Measurements from ENCODE around the gene PREX1. TPM values are rescaled to one million over a fixed set of nuclear protein-coding genes. Genes with fewer than 3 reads are reported as not detected.

The PREX1 gene
- polyA plus RNA-seq, 1 donor (not counting 4 experiments of a cell fraction or from before 2014, with no cell fraction given): 0.22 TPM

GRCh38 chr20:48623176-48623905 is 204.5 kb downstream of the PREX1 start:
- H3K79me2 ChIP-seq (ENCODE audit: control insufficient read depth, insufficient read depth, low read length): no peaks in the 10 kb centered on the region
- dilution Hi-C loops (cut with MboI; ENCODE audit: extremely low pct_ligation_motif_present, low sequenced_read_pairs): no loop called here
- H3K4me2 ChIP-seq (ENCODE audit: control insufficient read depth, extremely low read depth, insufficient read depth, low read depth, low read length): no peak overlapping the region
- no peak overlapping the region for H2AFZ ChIP-seq (ENCODE audit: control insufficient read depth, low read length)
- H3K9ac ChIP-seq (ENCODE audit: control insufficient read depth, extremely low read depth, insufficient read depth, low read length): no peak overlapping the region
- FAIRE-seq (no peak), DNase-seq (ENCODE audit: low read depth, low spot score) (no peak)
- no peaks in the 10 kb centered on the region for H4K20me1 ChIP-seq (ENCODE audit: control insufficient read depth, extremely low read depth, insufficient read depth, low read length)
- H3K27me3 ChIP-seq (ENCODE audit: control insufficient read depth, extremely low read depth, insufficient read depth, low read length): peaks cover 18% of the 10 kb centered on the region
- peaks cover 21% of the 10 kb centered on the region for H3K4me1 ChIP-seq (ENCODE audit: control insufficient read depth, extremely low read depth, insufficient read depth, low read length)
- no peak overlapping the region for H3K27ac ChIP-seq (ENCODE audit: control insufficient read depth, insufficient read depth, low read length)
- no peaks in the 10 kb centered on the region for H3K36me3 ChIP-seq (ENCODE audit: control insufficient read depth in 2 of 2, extremely low read depth in 1 of 2, insufficient read depth in 2 of 2, low read length in 2 of 2)
- H3K9me1 ChIP-seq (ENCODE audit: control insufficient read depth, extremely low read depth, insufficient read depth, low read length): no peaks in the 10 kb centered on the region
- TF ChIP-seq, protein P1, sequence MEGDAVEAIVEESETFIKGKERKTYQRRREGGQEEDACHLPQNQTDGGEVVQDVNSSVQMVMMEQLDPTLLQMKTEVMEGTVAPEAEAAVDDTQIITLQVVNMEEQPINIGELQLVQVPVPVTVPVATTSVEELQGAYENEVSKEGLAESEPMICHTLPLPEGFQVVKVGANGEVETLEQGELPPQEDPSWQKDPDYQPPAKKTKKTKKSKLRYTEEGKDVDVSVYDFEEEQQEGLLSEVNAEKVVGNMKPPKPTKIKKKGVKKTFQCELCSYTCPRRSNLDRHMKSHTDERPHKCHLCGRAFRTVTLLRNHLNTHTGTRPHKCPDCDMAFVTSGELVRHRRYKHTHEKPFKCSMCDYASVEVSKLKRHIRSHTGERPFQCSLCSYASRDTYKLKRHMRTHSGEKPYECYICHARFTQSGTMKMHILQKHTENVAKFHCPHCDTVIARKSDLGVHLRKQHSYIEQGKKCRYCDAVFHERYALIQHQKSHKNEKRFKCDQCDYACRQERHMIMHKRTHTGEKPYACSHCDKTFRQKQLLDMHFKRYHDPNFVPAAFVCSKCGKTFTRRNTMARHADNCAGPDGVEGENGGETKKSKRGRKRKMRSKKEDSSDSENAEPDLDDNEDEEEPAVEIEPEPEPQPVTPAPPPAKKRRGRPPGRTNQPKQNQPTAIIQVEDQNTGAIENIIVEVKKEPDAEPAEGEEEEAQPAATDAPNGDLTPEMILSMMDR (optimal IDR thresholded peaks at IDR 0.05 in 1 of 3, IDR thresholded peaks at IDR 0.05 in 1 of 3, conservative IDR thresholded peaks at IDR 0.05 in 1 of 3; ENCODE audit: extremely low read depth in 1 of 3, insufficient read depth in 2 of 3, low read length in 3 of 3): no peak
- no peak for TF ChIP-seq EZH2 (IDR thresholded peaks at IDR 0.05; ENCODE audit: low read length)
- no peaks in the 10 kb centered on the region for H3K9me3 ChIP-seq (ENCODE audit: control insufficient read depth, low read depth, low read length)
- H3K4me3 ChIP-seq (ENCODE audit: control insufficient read depth in 2 of 3, extremely low read depth in 1 of 3, insufficient read depth in 2 of 3, low read depth in 1 of 3, low read length in 3 of 3): no peak overlapping the region

GRCh38 chr20:48622421-48622820 is 205.4 kb downstream of the PREX1 start:
- no peak for FAIRE-seq
- H3K79me2 ChIP-seq (ENCODE audit: control insufficient read depth, insufficient read depth, low read length): no peaks in the 10 kb centered on the region
- H3K9ac ChIP-seq (ENCODE audit: control insufficient read depth, extremely low read depth, insufficient read depth, low read length): no peak overlapping the region
- H3K9me3 ChIP-seq (ENCODE audit: control insufficient read depth, low read depth, low read length): no peaks in the 10 kb centered on the region
- dilution Hi-C loops (cut with MboI; ENCODE audit: extremely low pct_ligation_motif_present, low sequenced_read_pairs): no loop called here
- no peaks in the 10 kb centered on the region for H3K9me1 ChIP-seq (ENCODE audit: control insufficient read depth, extremely low read depth, insufficient read depth, low read length)
- TF ChIP-seq, protein P1 (optimal IDR thresholded peaks at IDR 0.05 in 1 of 3, IDR thresholded peaks at IDR 0.05 in 1 of 3, conservative IDR thresholded peaks at IDR 0.05 in 1 of 3; ENCODE audit: extremely low read depth in 1 of 3, insufficient read depth in 2 of 3, low read length in 3 of 3): no peak
- TF ChIP-seq EZH2 (IDR thresholded peaks at IDR 0.05; ENCODE audit: low read length): no peak
- no peak overlapping the region for H3K27ac ChIP-seq (ENCODE audit: control insufficient read depth, insufficient read depth, low read length)
- no peaks in the 10 kb centered on the region for H3K36me3 ChIP-seq (ENCODE audit: control insufficient read depth in 2 of 2, extremely low read depth in 1 of 2, insufficient read depth in 2 of 2, low read length in 2 of 2)
- peaks cover 21% of the 10 kb centered on the region for H3K4me1 ChIP-seq (ENCODE audit: control insufficient read depth, extremely low read depth, insufficient read depth, low read length)
- no peak for DNase-seq (ENCODE audit: low read depth, low spot score)
- H3K4me3 ChIP-seq (ENCODE audit: control insufficient read depth in 2 of 3, extremely low read depth in 1 of 3, insufficient read depth in 2 of 3, low read depth in 1 of 3, low read length in 3 of 3): no peak overlapping the region
- no peak overlapping the region for H2AFZ ChIP-seq (ENCODE audit: control insufficient read depth, low read length)
- H3K27me3 ChIP-seq (ENCODE audit: control insufficient read depth, extremely low read depth, insufficient read depth, low read length): peaks cover 26% of the 10 kb centered on the region
- H4K20me1 ChIP-seq (ENCODE audit: control insufficient read depth, extremely low read depth, insufficient read depth, low read length): no peaks in the 10 kb centered on the region
- H3K4me2 ChIP-seq (ENCODE audit: control insufficient read depth, extremely low read depth, insufficient read depth, low read depth, low read length): no peak overlapping the region
